ENCODE data around the gene HDHD2.

The HDHD2 gene

GRCh38 chr18:47110492-47111274, 39.6 kb downstream of the HDHD2 start:
- Mint-ChIP-seq H3K4me1 (no peaks in the 10 kb centered on the region), H3K27ac (no peak overlapping the region), H3K36me3 (peaks cover 50% of the 10 kb centered on the region), H3K27me3 (no peaks in the 10 kb centered on the region), H3K4me3 (no peak overlapping the region), H3K9me3 (no peaks in the 10 kb centered on the region)
- ATAC-seq: no peak

GRCh38 chr18:47109720-47110119, 40.6 kb downstream of the HDHD2 start:
- Mint-ChIP-seq H3K27me3 (no peaks in the 10 kb centered on the region), H3K9me3 (no peaks in the 10 kb centered on the region), H3K4me3 (no peak overlapping the region), H3K4me1 (no peaks in the 10 kb centered on the region), H3K27ac (no peak overlapping the region), H3K36me3 (peaks cover 44% of the 10 kb centered on the region)
- ATAC-seq: no peak

- no peak overlapping the region for H3K4me3 Mint-ChIP-seq
- H3K36me3 Mint-ChIP-seq: peaks cover 49% of the 10 kb centered on the region
- no peak overlapping the region for H3K27ac Mint-ChIP-seq
- H3K9me3 Mint-ChIP-seq: no peaks in the 10 kb centered on the region
- H3K27me3 Mint-ChIP-seq: no peaks in the 10 kb centered on the region
- no peak for ATAC-seq
- H3K4me1 Mint-ChIP-seq: no peaks in the 10 kb centered on the region
Measured at GRCh38 chr18:47108998-47109405, 41.3 kb downstream of the HDHD2 start.

DNA sequence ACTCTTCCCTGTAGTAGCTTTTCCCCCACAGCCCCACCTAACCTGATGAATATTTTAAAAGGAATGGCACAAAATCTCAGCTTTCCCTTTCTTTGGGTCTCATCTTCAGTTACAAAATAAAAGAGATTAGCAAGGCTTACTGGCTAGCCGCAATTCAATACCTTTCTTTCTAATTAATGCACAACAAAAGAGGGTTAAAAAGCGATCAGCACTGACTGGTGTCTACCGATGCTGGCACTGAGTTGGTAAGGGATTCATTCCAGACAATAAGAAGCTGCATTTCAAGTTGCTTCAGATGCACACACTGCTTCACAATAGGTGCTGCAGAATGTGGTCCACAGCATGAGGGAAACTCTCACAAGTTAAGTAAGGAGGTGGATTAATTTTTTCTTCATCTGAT, 41.9 kb downstream of the HDHD2 start:
- Mint-ChIP-seq H3K4me1 (no peaks in the 10 kb centered on the region), H3K9me3 (no peaks in the 10 kb centered on the region), H3K27ac (no peak overlapping the region), H3K36me3 (peaks cover 49% of the 10 kb centered on the region), H3K27me3 (no peaks in the 10 kb centered on the region), H3K4me3 (no peak overlapping the region)
- no peak for ATAC-seq

DNA sequence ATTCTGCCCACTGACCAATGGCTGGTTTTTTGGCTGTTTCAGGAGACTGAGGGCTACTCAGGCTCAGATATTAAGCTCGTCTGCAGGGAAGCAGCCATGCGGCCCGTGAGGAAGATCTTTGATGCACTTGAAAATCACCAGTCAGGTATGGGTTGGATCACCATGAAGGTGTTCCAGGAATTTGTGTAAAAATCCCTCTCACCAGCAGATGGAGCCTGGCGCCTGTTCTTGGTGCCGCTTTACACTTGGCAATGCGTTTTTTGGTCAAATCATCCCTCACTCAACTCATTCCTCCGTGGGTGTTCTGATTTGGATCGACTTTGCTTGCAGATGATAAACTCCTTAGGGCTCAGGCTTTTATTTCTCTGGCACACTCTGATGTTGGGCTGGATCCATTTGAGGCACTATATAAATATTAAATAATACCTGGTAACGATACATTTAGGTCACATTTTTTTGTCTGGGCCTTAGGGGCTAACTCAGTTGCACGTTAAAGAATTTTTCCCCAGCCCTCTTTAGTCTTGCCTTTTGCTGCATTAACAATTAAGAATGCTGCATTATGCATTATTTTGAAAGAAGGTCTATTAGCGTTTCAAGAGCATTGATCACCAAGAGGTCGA, 50.0 kb downstream of the HDHD2 start:
- Mint-ChIP-seq H3K27me3 (no peaks in the 10 kb centered on the region), H3K4me3 (no peak overlapping the region), H3K9me3 (no peaks in the 10 kb centered on the region), H3K36me3 (peaks cover 13% of the 10 kb centered on the region), H3K4me1 (peaks cover 6% of the 10 kb centered on the region), H3K27ac (no peak overlapping the region)
- ATAC-seq: no peak

GRCh38 chr18:47095810-47096209, 54.5 kb downstream of the HDHD2 start:
- no peak for ATAC-seq
- Mint-ChIP-seq H3K36me3 (peaks cover 14% of the 10 kb centered on the region), H3K27me3 (no peaks in the 10 kb centered on the region)

GRCh38 chr18:47087676-47088075, 62.6 kb downstream of the HDHD2 start:
- Mint-ChIP-seq H3K27ac (no peak overlapping the region), H3K27me3 (no peaks in the 10 kb centered on the region), H3K4me1 (no peaks in the 10 kb centered on the region), H3K36me3 (peaks cover 20% of the 10 kb centered on the region), H3K9me3 (no peaks in the 10 kb centered on the region), H3K4me3 (no peak overlapping the region)
- no peak for ATAC-seq

More at GRCh38 chr18:47095810-47096209, 54.5 kb downstream of the HDHD2 start:
- peaks cover 12% of the 10 kb centered on the region for H3K4me1 Mint-ChIP-seq
- H3K9me3 Mint-ChIP-seq: no peaks in the 10 kb centered on the region
- no peak overlapping the region for H3K27ac Mint-ChIP-seq
- H3K4me3 Mint-ChIP-seq: no peak overlapping the region

DNA sequence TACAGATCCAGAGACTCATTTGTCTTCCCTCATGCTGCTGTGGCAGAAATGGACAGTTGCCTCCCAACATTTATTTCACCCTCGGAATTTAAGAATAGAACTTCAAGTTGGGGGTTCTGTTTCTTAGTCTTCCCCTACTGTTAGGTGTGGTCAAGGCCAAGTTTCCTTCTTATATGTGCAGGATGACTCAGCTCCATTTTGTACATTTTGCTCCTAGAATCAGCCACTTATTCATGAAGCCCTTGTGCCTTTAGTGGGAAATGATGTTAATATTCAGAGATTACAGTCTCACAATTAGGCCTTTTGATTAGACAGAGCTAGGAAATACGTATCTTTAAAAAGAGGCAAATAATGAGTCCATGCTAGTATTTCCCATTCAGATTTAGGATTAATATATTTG, 68.7 kb downstream of the HDHD2 start:
- Mint-ChIP-seq H3K9me3 (no peaks in the 10 kb centered on the region), H3K27me3 (no peaks in the 10 kb centered on the region), H3K4me1 (no peaks in the 10 kb centered on the region), H3K36me3 (peaks cover 16% of the 10 kb centered on the region), H3K27ac (no peak overlapping the region), H3K4me3 (no peak overlapping the region)
- no peak for ATAC-seq

DNA sequence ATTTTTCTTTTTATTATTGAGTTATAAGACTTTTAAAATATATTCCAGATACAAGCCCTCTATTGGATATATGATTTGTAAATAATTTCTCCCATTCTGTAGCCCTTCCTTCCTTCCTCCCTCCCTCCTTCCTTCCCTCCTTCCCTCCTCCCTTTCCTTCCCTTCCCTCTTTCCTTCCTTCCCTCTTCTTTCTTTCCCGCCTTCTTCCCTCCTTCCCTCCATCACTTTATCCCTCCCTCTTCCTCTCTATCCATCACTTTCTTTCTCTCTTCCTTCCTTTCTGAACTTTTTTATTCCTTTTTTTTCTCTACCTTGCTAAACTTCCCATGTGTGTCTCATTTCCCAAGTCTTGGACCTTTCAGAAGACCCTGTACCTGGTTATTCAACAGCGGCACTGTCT, 69.4 kb downstream of the HDHD2 start:
- Mint-ChIP-seq H3K36me3 (peaks cover 12% of the 10 kb centered on the region), H3K9me3 (no peaks in the 10 kb centered on the region), H3K27me3 (no peaks in the 10 kb centered on the region), H3K4me1 (no peaks in the 10 kb centered on the region), H3K27ac (no peak overlapping the region), H3K4me3 (no peak overlapping the region)
- no peak for ATAC-seq

DNA sequence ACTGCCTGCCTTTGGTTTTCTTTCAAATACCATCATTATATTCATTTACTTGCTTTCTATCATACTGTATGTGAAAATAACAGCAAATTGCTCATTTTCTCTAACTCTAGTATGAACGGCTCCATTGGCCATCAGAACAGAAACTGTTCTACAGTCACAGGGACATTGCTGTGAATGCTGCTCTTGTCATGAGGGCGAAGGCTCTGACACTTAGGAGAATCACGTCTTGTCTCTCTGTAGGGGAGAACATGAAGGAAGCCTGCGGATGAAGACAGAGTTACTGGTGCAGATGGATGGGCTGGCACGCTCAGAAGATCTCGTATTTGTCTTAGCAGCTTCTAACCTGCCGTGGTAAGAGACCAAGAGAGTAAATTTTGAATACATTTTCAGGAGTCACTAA, 73.2 kb downstream of the HDHD2 start:
- H3K4me3 Mint-ChIP-seq: no peak overlapping the region
- H3K27ac Mint-ChIP-seq: no peak overlapping the region
- no peak for ATAC-seq
- no peaks in the 10 kb centered on the region for H3K4me1 Mint-ChIP-seq
- H3K36me3 Mint-ChIP-seq: peaks cover 7% of the 10 kb centered on the region
- H3K27me3 Mint-ChIP-seq: no peaks in the 10 kb centered on the region
- H3K9me3 Mint-ChIP-seq: no peaks in the 10 kb centered on the region

DNA sequence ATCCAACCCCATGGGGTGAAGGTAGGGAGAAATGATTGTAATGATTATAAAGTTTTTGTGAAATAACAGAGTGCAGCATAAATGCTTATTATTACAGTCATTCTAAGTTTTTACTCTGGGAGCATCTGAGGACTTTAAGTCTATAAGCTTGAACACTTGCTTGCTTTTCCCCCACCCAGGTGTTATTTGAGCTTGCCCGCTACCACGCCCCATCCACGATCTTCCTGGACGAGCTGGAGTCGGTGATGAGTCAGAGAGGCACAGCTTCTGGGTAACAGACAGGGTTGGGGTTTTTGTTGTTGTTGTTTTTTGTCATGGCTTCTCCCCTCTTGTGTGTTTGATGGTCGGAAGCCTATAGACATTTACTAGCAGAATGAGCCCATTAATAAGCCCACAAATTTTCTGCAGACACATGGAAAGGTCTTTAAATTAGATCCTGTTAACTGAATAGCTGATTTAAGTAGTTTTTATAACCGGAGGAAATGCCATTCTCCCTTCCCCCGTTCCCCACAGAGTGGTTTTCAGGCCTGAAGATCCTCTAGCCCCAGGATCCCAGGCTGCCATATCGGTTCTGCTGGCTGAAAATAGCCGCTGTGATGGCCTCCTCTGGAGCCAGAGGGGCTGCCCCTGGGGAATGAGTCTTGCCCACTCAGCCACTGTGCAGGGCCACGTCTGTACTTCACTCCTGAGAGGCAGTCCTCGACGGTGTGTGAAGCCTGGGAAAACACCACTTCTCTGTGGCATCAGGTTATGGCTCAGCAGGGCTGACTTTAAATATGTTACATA, 75.0 kb downstream of the HDHD2 start:
- H3K9me3 Mint-ChIP-seq: no peaks in the 10 kb centered on the region
- peaks cover 7% of the 10 kb centered on the region for H3K36me3 Mint-ChIP-seq
- H3K4me1 Mint-ChIP-seq: no peaks in the 10 kb centered on the region
- H3K27ac Mint-ChIP-seq: no peak overlapping the region
- H3K4me3 Mint-ChIP-seq: no peak overlapping the region
- H3K27me3 Mint-ChIP-seq: no peaks in the 10 kb centered on the region
- ATAC-seq: no peak

DNA sequence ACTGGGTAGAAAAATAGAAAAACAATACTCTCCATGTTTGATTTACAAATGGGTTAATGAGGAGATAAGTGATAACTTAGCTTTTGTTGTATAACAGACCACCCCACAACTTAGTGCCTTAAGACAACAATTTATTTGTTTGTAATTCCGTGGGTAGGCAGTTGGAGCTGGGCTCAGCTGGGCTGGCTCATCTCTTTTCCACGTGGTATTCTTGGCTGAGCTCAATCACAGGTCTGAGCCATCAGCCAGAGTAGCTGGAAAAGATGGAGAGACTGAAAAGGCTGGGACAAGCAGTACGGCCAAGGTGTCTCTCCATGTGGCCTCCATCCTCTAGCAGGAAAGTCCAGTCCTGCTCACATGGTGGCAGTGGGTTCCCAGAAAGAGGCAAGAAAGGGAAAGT, 82.7 kb downstream of the HDHD2 start:
- H3K4me3 Mint-ChIP-seq: no peak overlapping the region
- no peak for ATAC-seq
- H3K27me3 Mint-ChIP-seq: no peaks in the 10 kb centered on the region
- no peaks in the 10 kb centered on the region for H3K9me3 Mint-ChIP-seq
- no peaks in the 10 kb centered on the region for H3K4me1 Mint-ChIP-seq
- no peak overlapping the region for H3K27ac Mint-ChIP-seq
- no peaks in the 10 kb centered on the region for H3K36me3 Mint-ChIP-seq

DNA sequence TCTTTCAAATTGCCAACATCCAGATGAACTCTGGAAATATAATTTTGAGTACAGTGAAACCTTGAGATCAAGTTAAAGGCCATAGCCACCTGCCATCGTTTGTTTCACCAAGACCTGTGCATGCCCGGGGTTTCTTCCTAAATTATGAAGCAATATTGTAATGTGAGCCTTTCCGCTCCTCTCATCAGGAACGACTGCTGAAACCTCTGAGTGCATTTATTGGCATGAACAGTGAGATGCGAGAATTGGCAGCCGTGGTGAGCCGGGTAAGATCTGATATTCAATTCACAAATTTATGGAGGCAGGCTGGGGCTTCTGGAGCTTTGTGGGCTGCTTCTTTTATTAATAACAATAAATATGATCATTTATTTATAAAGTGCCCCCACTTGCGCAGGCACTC, 87.2 kb downstream of the HDHD2 start:
- ATAC-seq: no peak
- Mint-ChIP-seq H3K4me1 (no peaks in the 10 kb centered on the region), H3K9me3 (no peaks in the 10 kb centered on the region), H3K4me3 (no peak overlapping the region), H3K27ac (no peak overlapping the region), H3K36me3 (no peaks in the 10 kb centered on the region), H3K27me3 (no peaks in the 10 kb centered on the region)

GRCh38 chr18:47062471-47062870, 87.8 kb downstream of the HDHD2 start:
- Mint-ChIP-seq H3K4me3 (no peak overlapping the region), H3K27me3 (no peaks in the 10 kb centered on the region), H3K9me3 (no peaks in the 10 kb centered on the region), H3K27ac (no peak overlapping the region), H3K4me1 (no peaks in the 10 kb centered on the region), H3K36me3 (no peaks in the 10 kb centered on the region)
- no peak for ATAC-seq

Data from stimulated activated memory B cell treated with anti-CD40 and anti-IgM and Interleukin-4, amounts not matched to agents 10 μg/mL and 1 μg/mL and 100 μg/mL, for 72 hours (primary cell).